Testis (tissue), 3 donors: Measurements from ENCODE around the gene MCC. TPM values are rescaled to one million over a fixed set of nuclear protein-coding genes. Genes with fewer than 3 reads are reported as not detected.

Source experiments
- DNase-seq: peaks from one replicate; pipeline ENCODE4 v3.0.0-alpha.2; 2019
- H3K27ac ChIP-seq, 2 donors: fragments of 200-600 bp; sonication (generic); one replicate each; pipeline ENCODE4 v1.5.1; 2019
- H3K27me3 ChIP-seq: fragments of 200-600 bp; sonication (generic); one replicate; pipeline ENCODE4 v1.5.1; 2019
- H3K36me3 ChIP-seq: fragments of 200-600 bp; sonication (generic); one replicate; pipeline ENCODE4 v1.5.1; 2017; ENCODE audit warnings: low read depth; ENCODE audit errors: missing control alignments
- H3K4me1 ChIP-seq: fragments of 200-600 bp; sonication (generic); one replicate; pipeline ENCODE4 v1.5.1; 2019
- H3K4me3 ChIP-seq, 2 donors: fragments of 200-600 bp; sonication (generic); one replicate each; pipeline ENCODE4 v1.5.1; 2017 to 2019
- H3K9me3 ChIP-seq: fragments of 200-600 bp; sonication (generic); one replicate; pipeline ENCODE4 v1.5.1; 2017
- POLR2A ChIP-seq: fragments of 450-650 bp; IDR thresholded peaks from one replicate; pipeline ENCODE4 v1.6.1; 2017; ENCODE audit warnings: antibody characterized with exemption, mild to moderate bottlenecking, moderate library complexity
- WGBS, 2 donors: methylation state at CpG; one replicate each; pipeline ENCODE4 v1.1.5; 2018; 5-methylcytosine and 5-hydroxymethylcytosine counted together
- intact Hi-C: fragments of 100-400 bp; cut with DNase I; formaldehyde crosslinking; loops from one replicate; pipeline ENCODE4 v1.15.1; 2023; ENCODE audit warnings: low total_unique reads
- polyA plus RNA-seq: library from polyadenylated mRNA; stranded (reverse); fragments of 350-450 nt; fragmentation: Illumina TruSeq; extraction: RNeasy Lipid Tissue Mini Kit (QIAGEN cat#74804); gene quantifications from one replicate; pipeline ENCODE4 v1.2.3, GENCODE V29; 2014; ENCODE audit warnings: low read depth, low replicate concordance; ENCODE audit not compliant: insufficient read depth
- total RNA-seq, 2 donors: library from RNA; depleted of rRNA; stranded (reverse); fragments of >200 nt; gene quantifications; one replicate each; pipeline ENCODE4 v1.2.3, GENCODE V29; 2016
- TF ChIP-seq, protein P1 (sequence below), 3 experiments: fragments of 450-650 bp in 2 of 3; fragments of 200-600 bp in 1 of 3; sonication (generic) in 1 of 3; IDR thresholded peaks; one replicate each; pipeline ENCODE4 v1.5.1; 2016 to 2019; ENCODE audit warnings: antibody characterized with exemption in 3 of 3, mild to moderate bottlenecking in 2 of 3, moderate library complexity in 1 of 3

The MCC gene
- total and polyA plus RNA-seq, 3 donors from 2014 or later = 7.1 to 23.7 (median 21.4) TPM

DNA sequence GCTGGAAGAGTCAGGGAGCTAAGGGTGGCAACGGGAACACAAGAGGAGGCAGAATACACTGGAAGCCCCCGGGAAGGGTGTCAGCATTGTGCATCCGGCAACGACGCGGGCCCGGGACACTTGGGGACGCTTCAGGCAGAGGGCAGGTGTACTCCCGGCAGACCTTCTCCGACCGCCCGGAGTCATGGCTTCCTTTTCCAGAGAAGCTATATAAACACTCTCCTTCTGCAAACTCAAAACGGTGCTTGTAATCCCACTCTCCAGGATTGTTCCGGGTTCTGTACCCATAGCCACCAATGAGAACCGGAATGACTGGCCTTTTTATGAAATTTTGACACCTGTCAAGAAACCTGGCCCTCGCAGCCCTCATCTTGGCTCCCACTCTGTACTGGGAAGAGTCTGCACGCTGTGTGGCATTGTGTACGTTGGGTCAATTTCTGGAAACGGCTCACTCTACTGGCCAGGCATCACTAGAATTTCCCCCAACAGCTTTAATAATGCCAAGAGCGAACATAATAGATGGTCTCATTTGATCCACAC, 462 bp upstream of the MCC start:
- intact Hi-C loops = no loop called here
- no peak for TF ChIP-seq POLR2A
- TF ChIP-seq, protein P1, sequence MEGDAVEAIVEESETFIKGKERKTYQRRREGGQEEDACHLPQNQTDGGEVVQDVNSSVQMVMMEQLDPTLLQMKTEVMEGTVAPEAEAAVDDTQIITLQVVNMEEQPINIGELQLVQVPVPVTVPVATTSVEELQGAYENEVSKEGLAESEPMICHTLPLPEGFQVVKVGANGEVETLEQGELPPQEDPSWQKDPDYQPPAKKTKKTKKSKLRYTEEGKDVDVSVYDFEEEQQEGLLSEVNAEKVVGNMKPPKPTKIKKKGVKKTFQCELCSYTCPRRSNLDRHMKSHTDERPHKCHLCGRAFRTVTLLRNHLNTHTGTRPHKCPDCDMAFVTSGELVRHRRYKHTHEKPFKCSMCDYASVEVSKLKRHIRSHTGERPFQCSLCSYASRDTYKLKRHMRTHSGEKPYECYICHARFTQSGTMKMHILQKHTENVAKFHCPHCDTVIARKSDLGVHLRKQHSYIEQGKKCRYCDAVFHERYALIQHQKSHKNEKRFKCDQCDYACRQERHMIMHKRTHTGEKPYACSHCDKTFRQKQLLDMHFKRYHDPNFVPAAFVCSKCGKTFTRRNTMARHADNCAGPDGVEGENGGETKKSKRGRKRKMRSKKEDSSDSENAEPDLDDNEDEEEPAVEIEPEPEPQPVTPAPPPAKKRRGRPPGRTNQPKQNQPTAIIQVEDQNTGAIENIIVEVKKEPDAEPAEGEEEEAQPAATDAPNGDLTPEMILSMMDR (IDR thresholded peaks at IDR 0.05) = no peak
- H3K4me1 ChIP-seq = peaks cover 6% of the 10 kb centered on the region
- 10 to 16% methylated on average over 13 to 20 of the region's 20 CpGs for WGBS, 2 donors
- peak overlapping the region in 1 of 2 donors; percentile 47 for H3K27ac ChIP-seq
- H3K4me3 ChIP-seq = peak overlapping the region; percentile 56 to 72
- DNase-seq = no peak
- no peaks in the 10 kb centered on the region for H3K36me3 ChIP-seq
- H3K27me3 ChIP-seq = no peaks in the 10 kb centered on the region
- H3K9me3 ChIP-seq = no peaks in the 10 kb centered on the region

DNA sequence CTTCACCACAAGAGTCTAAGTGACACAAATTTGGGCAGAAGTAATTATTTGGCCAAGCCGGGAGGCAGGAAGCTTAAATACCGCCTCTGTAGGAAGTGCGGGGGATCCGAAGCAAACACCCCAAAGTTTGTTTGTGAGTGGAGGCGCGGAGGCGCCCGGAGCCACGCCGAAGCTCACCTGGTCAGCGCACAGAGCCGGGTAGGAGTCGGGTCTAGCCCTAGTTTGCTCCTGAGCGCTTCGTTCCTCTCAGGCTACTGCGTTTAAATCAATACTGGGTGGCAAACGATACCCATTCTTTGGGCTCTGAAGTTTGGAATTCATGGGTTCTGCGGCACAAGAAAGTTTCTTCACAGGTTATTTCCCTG, 855 bp downstream of the MCC start:
- no peak for TF ChIP-seq POLR2A
- TF ChIP-seq, protein P1 (IDR thresholded peaks at IDR 0.05) = no peak
- peak; percentile 41 for DNase-seq
- Histone ChIP-seq H3K27me3 (no peaks in the 10 kb centered on the region), H3K36me3 (no peaks in the 10 kb centered on the region), H3K9me3 (no peaks in the 10 kb centered on the region), H3K27ac (peak overlapping the region in 1 of 2 donors; percentile 12), H3K4me1 (peaks cover 6% of the 10 kb centered on the region), H3K4me3 (peak overlapping the region; percentile 56 to 72)
- 1 to 3% methylated on average over 18 of the region's 18 CpGs for WGBS, 2 donors
- intact Hi-C loops = no loop called here

DNA sequence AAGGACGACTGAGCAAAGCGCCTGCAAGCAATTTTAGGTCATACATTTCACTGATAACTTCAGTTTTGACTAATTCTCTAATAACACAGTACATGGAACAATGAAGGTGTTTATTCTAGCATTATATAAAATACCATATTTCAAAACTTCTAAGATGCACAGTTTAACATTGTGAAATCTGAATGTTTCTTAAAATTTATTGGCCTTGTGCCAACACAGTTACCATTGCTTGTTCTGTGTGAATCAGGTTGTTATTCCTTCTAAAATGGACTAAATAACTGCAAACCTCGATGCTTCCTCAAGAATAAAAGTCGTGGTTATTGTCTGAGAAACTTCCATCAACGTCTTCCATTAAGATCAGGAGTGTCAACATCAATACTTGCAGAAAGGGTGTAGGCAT, 8.0 kb downstream of the MCC start:
- Histone ChIP-seq H3K4me3 (no peak overlapping the region), H3K27ac (no peak overlapping the region), H3K36me3 (no peaks in the 10 kb centered on the region), H3K9me3 (no peaks in the 10 kb centered on the region), H3K4me1 (no peaks in the 10 kb centered on the region), H3K27me3 (no peaks in the 10 kb centered on the region)
- no peak for DNase-seq
- WGBS, 2 donors = 79 to 86% methylated on average over 5 of the region's 5 CpGs
- intact Hi-C loops = no loop called here
- TF ChIP-seq, protein P1 (IDR thresholded peaks at IDR 0.05) = no peak
- no peak for TF ChIP-seq POLR2A

DNA sequence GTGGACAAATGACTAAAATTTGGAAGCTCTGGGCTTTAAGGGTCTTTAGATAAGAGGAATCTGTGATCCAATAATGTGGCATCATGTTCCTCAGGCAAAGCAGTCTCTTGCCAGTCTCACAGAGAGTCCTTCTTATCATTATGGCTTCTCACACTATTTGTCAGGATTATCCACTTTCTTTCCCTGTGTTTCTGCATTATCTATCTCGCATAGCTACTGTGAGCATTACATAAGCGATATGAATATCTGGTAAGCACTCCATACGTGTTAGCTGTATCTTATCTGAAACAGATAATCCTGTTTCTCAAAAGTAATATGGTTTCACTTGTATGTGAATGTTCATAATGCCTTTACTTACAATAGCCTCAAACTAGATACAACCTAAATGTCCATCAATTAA, 9.6 kb downstream of the MCC start:
- 63 to 73% methylated on average over 3 of the region's 3 CpGs for WGBS, 2 donors
- no peak overlapping the region for H3K4me3 ChIP-seq
- intact Hi-C loops = no loop called here

More for the DNA sequence above, 9.6 kb downstream of the MCC start:
- Histone ChIP-seq H3K36me3 (no peaks in the 10 kb centered on the region), H3K27me3 (no peaks in the 10 kb centered on the region), H3K9me3 (no peaks in the 10 kb centered on the region), H3K4me1 (no peaks in the 10 kb centered on the region), H3K27ac (no peak overlapping the region)
- TF ChIP-seq, protein P1 (IDR thresholded peaks at IDR 0.05) = no peak
- TF ChIP-seq POLR2A = no peak
- no peak for DNase-seq
